Measurements from ENCODE around the gene HIF1A. TPM values are rescaled to one million over a fixed set of nuclear protein-coding genes. Genes with fewer than 3 reads are reported as not detected.

HIF1A gene
- total and polyA plus RNA-seq, 10 of the 15 experiments (the other 5 are each of a cell fraction or from before 2014, with no cell fraction given): 18.3 to 97.0 (median 75.3) TPM

DNA sequence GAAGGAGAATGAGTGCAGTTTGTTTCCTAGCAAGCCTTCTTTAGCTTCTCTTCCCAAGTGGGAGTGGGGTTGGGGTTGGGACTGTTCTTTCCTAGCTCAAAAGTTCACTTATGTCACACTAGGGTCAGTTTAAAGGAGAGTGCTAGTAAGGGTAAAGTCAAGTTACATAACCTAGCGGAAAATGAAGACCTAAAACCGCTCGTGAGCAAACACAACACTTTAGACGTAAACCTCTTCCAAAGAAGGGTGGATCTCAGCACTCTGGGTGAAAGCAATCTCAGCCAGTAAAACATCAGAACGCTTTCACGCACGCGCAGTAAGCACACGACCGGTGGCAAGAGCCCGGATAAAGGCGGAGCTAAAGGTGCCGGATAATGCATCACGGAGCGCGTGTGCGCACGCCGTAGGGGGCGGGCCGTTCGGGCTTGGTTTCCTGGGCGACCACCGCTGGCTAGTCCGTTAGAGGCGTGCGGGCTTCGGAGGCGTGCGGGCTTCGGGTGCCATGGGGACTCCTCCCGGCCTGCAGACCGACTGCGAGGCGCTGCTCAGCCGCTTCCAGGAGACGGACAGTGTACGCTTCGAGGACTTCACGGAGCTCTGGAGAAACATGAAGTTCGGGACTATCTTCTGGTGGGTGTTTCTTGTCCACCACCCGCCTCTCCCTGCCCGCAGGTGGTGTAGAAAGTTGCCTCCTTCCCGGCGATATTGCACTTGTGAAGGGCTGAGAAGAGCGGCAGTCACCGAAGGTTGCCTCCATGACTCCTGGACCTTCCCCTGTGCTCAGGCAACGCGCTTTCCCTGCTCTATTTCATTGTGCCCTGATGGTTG lies 66.9 kb downstream of the HIF1A start, which contains the start of gene SNAPC1 (continued):
- TF ChIP-seq RELA (IDR thresholded peaks at IDR 0.05; ENCODE audit: borderline replicate concordance, partially characterized antibody) (no peak), SMARCA5 (IDR thresholded peaks at IDR 0.05) (no peak), TCF3 (IDR thresholded peaks at IDR 0.05; ENCODE audit: borderline replicate concordance, insufficient read depth, low read depth, low read length) (no peak), CBX3 (IDR thresholded peaks at IDR 0.05; ENCODE audit: borderline replicate concordance, low read depth) (no peak), KAT2A (conservative IDR thresholded peaks at IDR 0.05; ENCODE audit: control insufficient read depth, low read depth, low read length) (no peak), NBN (IDR thresholded peaks at IDR 0.05) (peak; percentile 17; the same call in 1 of the 2 replicates), YBX1 (IDR thresholded peaks at IDR 0.05) (no peak), POLR2AphosphoS2 (IDR thresholded peaks at IDR 0.05; ENCODE audit: low read depth, low read length) (peak; percentile 80), HDAC6 (IDR thresholded peaks at IDR 0.05; ENCODE audit: unreplicated experiment) (no peak), POLR2AphosphoS5 (IDR thresholded peaks at IDR 0.05; ENCODE audit: low read length) (peak; percentile 88), IKZF2 (IDR thresholded peaks at IDR 0.05) (no peak), WRNIP1 (IDR thresholded peaks at IDR 0.05; ENCODE audit: borderline replicate concordance, low read depth, low read length) (no peak), GATAD2B (conservative IDR thresholded peaks at IDR 0.05; ENCODE audit: low read depth) (peak; percentile 52; the same call in 1 of the 2 replicates), KDM1A (IDR thresholded peaks at IDR 0.05; ENCODE audit: borderline replicate concordance) (no peak), CREM (IDR thresholded peaks at IDR 0.05; ENCODE audit: low read depth) (peak; percentile 47; the same call in 1 of the 2 replicates)
- TF ChIP-seq, protein P1, sequence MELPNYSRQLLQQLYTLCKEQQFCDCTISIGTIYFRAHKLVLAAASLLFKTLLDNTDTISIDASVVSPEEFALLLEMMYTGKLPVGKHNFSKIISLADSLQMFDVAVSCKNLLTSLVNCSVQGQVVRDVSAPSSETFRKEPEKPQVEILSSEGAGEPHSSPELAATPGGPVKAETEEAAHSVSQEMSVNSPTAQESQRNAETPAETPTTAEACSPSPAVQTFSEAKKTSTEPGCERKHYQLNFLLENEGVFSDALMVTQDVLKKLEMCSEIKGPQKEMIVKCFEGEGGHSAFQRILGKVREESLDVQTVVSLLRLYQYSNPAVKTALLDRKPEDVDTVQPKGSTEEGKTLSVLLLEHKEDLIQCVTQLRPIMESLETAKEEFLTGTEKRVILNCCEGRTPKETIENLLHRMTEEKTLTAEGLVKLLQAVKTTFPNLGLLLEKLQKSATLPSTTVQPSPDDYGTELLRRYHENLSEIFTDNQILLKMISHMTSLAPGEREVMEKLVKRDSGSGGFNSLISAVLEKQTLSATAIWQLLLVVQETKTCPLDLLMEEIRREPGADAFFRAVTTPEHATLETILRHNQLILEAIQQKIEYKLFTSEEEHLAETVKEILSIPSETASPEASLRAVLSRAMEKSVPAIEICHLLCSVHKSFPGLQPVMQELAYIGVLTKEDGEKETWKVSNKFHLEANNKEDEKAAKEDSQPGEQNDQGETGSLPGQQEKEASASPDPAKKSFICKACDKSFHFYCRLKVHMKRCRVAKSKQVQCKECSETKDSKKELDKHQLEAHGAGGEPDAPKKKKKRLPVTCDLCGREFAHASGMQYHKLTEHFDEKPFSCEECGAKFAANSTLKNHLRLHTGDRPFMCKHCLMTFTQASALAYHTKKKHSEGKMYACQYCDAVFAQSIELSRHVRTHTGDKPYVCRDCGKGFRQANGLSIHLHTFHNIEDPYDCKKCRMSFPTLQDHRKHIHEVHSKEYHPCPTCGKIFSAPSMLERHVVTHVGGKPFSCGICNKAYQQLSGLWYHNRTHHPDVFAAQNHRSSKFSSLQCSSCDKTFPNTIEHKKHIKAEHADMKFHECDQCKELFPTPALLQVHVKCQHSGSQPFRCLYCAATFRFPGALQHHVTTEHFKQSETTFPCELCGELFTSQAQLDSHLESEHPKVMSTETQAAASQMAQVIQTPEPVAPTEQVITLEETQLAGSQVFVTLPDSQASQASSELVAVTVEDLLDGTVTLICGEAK (IDR thresholded peaks at IDR 0.05; ENCODE audit: borderline replicate concordance): no peak; the same call in 1 of the 2 replicates
- TF ChIP-seq, protein P2, sequence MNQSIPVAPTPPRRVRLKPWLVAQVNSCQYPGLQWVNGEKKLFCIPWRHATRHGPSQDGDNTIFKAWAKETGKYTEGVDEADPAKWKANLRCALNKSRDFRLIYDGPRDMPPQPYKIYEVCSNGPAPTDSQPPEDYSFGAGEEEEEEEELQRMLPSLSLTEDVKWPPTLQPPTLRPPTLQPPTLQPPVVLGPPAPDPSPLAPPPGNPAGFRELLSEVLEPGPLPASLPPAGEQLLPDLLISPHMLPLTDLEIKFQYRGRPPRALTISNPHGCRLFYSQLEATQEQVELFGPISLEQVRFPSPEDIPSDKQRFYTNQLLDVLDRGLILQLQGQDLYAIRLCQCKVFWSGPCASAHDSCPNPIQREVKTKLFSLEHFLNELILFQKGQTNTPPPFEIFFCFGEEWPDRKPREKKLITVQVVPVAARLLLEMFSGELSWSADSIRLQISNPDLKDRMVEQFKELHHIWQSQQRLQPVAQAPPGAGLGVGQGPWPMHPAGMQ (IDR thresholded peaks at IDR 0.05; ENCODE audit: borderline replicate concordance): no peak
- TF ChIP-seq, protein P3, sequence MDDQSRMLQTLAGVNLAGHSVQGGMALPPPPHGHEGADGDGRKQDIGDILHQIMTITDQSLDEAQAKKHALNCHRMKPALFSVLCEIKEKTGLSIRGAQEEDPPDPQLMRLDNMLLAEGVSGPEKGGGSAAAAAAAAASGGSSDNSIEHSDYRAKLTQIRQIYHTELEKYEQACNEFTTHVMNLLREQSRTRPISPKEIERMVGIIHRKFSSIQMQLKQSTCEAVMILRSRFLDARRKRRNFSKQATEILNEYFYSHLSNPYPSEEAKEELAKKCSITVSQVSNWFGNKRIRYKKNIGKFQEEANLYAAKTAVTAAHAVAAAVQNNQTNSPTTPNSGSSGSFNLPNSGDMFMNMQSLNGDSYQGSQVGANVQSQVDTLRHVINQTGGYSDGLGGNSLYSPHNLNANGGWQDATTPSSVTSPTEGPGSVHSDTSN (IDR thresholded peaks at IDR 0.05; ENCODE audit: insufficient replicate concordance, low read depth, low read length): peak; percentile 83
- TF ChIP-seq, protein P4, sequence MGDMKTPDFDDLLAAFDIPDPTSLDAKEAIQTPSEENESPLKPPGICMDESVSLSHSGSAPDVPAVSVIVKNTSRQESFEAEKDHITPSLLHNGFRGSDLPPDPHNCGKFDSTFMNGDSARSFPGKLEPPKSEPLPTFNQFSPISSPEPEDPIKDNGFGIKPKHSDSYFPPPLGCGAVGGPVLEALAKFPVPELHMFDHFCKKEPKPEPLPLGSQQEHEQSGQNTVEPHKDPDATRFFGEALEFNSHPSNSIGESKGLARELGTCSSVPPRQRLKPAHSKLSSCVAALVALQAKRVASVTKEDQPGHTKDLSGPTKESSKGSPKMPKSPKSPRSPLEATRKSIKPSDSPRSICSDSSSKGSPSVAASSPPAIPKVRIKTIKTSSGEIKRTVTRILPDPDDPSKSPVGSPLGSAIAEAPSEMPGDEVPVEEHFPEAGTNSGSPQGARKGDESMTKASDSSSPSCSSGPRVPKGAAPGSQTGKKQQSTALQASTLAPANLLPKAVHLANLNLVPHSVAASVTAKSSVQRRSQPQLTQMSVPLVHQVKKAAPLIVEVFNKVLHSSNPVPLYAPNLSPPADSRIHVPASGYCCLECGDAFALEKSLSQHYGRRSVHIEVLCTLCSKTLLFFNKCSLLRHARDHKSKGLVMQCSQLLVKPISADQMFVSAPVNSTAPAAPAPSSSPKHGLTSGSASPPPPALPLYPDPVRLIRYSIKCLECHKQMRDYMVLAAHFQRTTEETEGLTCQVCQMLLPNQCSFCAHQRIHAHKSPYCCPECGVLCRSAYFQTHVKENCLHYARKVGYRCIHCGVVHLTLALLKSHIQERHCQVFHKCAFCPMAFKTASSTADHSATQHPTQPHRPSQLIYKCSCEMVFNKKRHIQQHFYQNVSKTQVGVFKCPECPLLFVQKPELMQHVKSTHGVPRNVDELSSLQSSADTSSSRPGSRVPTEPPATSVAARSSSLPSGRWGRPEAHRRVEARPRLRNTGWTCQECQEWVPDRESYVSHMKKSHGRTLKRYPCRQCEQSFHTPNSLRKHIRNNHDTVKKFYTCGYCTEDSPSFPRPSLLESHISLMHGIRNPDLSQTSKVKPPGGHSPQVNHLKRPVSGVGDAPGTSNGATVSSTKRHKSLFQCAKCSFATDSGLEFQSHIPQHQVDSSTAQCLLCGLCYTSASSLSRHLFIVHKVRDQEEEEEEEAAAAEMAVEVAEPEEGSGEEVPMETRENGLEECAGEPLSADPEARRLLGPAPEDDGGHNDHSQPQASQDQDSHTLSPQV (IDR thresholded peaks at IDR 0.05): no peak

Measured in GM12878 (cell line).